HG03025 (cell line): ENCODE results near the gene PTGDR2.

Experiments
- ATAC-seq: cut with Tn5 transposase; IDR thresholded peaks from one replicate; pipeline ENCODE4 v1.9.1; 2021; ENCODE audit warnings: mild to moderate bottlenecking, moderate library complexity; ENCODE audit not compliant: unreplicated experiment, low FRiP score

PTGDR2 gene

DNA sequence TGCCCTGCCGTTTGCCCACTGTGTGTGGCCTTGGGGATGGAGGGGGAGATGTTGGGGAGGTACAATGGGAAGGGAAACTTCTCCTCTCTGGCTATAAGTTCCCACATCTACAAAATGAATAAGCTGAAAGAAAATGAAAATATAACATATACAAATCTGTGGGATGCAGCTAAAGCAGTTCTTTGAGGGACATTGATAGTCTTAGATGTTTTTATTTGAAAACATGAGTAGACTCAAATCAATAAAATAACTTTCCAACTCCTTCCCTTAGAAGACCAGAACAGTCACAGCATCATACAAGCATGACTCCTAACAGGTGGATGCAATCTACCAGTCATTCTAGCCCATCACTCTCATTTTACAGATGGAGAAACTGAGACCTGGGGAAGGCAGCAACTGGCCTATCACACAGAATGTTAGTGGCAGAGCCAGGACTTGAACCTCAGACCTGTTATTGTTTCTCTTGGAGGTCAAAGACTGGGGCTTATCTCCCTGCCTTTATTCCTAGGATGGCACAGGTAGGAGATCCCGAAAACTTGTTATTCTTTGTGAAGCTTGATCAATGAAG, 39.1 kb downstream of the PTGDR2 start:
- no peak for ATAC-seq

DNA sequence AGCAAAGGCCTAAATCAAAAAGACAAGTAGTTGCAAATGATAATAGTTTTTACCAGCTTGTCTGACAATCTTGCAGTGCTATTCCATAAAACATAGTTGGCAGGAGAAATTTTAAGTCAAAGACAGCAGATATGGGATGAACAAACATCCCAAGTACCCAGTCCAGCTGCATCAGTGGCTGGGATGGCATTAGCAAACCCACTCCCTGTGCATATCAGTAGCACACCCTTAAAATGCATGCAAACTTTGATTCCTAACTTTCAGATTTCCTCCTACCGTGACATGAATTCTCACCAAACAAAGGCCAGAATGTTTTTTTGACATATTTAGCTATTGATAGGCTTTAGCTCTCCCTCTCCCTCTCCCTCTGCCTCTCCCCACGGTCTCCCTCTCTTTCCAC, 41.6 kb downstream of the PTGDR2 start:
- ATAC-seq, result no peak

DNA sequence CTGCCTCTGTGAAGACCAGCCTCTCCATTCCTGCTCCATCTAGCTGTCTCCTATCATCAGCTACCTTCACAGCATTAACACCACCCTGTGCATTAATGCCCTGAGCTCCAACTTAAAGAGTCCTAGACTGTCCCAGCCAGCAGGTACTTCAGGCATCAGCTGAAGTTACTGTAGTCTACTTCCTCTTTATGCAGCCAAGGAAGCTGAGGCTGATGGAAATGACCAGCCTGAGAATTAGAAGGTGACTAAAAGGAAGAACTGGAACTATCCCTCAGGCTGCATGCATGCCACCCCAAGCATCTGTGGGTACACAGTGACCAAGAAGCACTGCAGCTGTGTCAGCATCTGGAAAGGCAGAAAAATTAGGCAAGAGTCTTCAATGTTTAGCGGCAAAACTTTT, 42.4 kb downstream of the PTGDR2 start:
- ATAC-seq, result no peak

- ATAC-seq, result no peak
Observed at GRCh38 chr11:60810569-60810968, 45.2 kb downstream of the PTGDR2 start.

GRCh38 chr11:60810151-60810550, 45.6 kb downstream of the PTGDR2 start:
- no peak for ATAC-seq

GRCh38 chr11:60809691-60810090, 46.1 kb downstream of the PTGDR2 start:
- ATAC-seq, result no peak

- no peak for ATAC-seq
Observed at GRCh38 chr11:60809249-60809648, 46.5 kb downstream of the PTGDR2 start.

DNA sequence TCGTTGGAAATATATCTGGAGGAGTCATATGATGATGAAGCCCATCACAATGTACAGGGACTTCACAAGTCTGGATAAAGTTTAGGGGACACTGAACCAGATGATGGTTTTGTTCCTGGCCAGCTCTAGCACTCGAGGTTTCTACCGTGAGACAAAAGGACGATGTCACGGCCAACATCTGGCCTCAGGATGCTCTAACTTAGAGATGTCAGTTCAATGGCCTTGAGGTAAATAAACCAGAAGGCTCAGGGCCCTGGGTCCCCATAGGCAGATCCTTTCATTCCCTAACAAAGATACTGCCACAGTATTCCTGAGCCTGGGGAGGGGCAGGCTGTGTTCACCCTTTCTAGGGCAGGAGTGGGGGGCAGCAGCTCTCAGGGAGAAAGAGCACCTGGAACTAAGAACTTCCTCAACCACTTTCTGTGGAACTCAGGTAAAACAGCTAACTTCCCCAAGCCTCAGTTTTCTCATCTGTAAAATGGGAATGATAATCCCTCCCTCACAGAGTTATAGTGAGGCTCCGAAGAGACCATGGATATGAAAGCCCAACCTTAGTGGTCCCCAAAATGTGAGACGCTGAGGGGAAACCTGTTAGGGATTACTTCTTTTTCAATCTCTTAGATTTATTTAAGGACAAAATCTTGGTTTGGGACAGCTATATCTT, 52.3 kb downstream of the PTGDR2 start:
- ATAC-seq, result no peak

- no peak for ATAC-seq
Observed at GRCh38 chr11:60801194-60801593, 54.6 kb downstream of the PTGDR2 start.
